OCI-LY1 (cell line): ENCODE measurements around the gene WNT11.

Source experiments
- H2AFZ ChIP-seq: fragments of 200-600 bp; sonication (generic), shearing (Covaris generic); 2 replicates; pipeline ENCODE4 v1.6.0; 2014; ENCODE audit warnings: antibody characterized with exemption, mild to moderate bottlenecking, low read length
- H3F3A ChIP-seq: fragments of 200-600 bp; sonication (generic), shearing (Covaris generic); 2 replicates; pipeline ENCODE4 v1.6.0; 2014; ENCODE audit warnings: mild to moderate bottlenecking, antibody characterized with exemption, low read length, moderate library complexity; ENCODE audit not compliant: insufficient read depth
- H3K27ac ChIP-seq: fragments of 200-600 bp; sonication (generic); 2 replicates; pipeline ENCODE4 v1.5.1; 2014; ENCODE audit warnings: low read length, mixed run types, mild to moderate bottlenecking, low read depth; ENCODE audit not compliant: poor library complexity, severe bottlenecking
- H3K27me3 ChIP-seq: fragments of 200-600 bp; sonication (generic); 2 replicates; pipeline ENCODE4 v1.6.0; 2014; ENCODE audit warnings: antibody characterized with exemption, mild to moderate bottlenecking, low read length, moderate library complexity; ENCODE audit not compliant: insufficient read depth
- H3K36me3 ChIP-seq: fragments of 200-600 bp; sonication (generic); 2 replicates; pipeline ENCODE4 v1.6.1; 2014; ENCODE audit warnings: mild to moderate bottlenecking, antibody characterized with exemption, low read length, moderate library complexity, mixed read lengths; ENCODE audit not compliant: insufficient read depth
- H3K4me1 ChIP-seq: fragments of 200-600 bp; sonication (generic); 2 replicates; pipeline ENCODE4 v1.5.1; 2014; ENCODE audit warnings: mild to moderate bottlenecking, low read length, moderate library complexity; ENCODE audit not compliant: insufficient read depth, severe bottlenecking
- H3K4me2 ChIP-seq: fragments of 200-600 bp; sonication (generic), shearing (Covaris generic); 2 replicates; pipeline ENCODE4 v1.6.1; 2014; ENCODE audit warnings: low read length
- H3K4me3 ChIP-seq: fragments of 200-600 bp; sonication (generic); 2 replicates; pipeline ENCODE4 v1.5.1; 2014; ENCODE audit warnings: low read length, low read depth, mild to moderate bottlenecking, mixed read lengths; ENCODE audit not compliant: poor library complexity, severe bottlenecking
- H3K79me2 ChIP-seq: fragments of 200-600 bp; shearing (Covaris generic); 2 replicates; pipeline ENCODE4 v1.6.1; 2016; ENCODE audit warnings: mixed run types, low read length, mixed read lengths; ENCODE audit not compliant: insufficient read depth
- H3K9ac ChIP-seq: fragments of 200-600 bp; sonication (generic), shearing (Covaris generic); 2 replicates; pipeline ENCODE4 v1.6.1; 2014; ENCODE audit warnings: mild to moderate bottlenecking, low read length, mixed read lengths
- H3K9me2 ChIP-seq: fragments of 200-600 bp; sonication (generic), shearing (Covaris generic); 2 replicates; pipeline ENCODE4 v1.6.1; 2014; ENCODE audit warnings: low read depth, mild to moderate bottlenecking, low read length, mixed read lengths
- H3K9me3 ChIP-seq: fragments of 200-600 bp; shearing (Covaris generic); 2 replicates; pipeline ENCODE4 v1.6.1; 2014; ENCODE audit warnings: low read length, mixed read lengths
- H4K20me1 ChIP-seq: fragments of 200-600 bp; sonication (generic), shearing (Covaris generic); 2 replicates; pipeline ENCODE4 v1.6.0; 2016; ENCODE audit warnings: mild to moderate bottlenecking, low read length; ENCODE audit not compliant: insufficient read depth
- CTCF ChIP-seq: fragments of 200-600 bp; sonication (generic), shearing (Covaris generic); IDR thresholded peaks from 2 replicates; pipeline ENCODE4 v1.5.1; 2017; ENCODE audit warnings: mild to moderate bottlenecking, antibody characterized with exemption, low read length, moderate library complexity, mixed read lengths
- EZH2 ChIP-seq: fragments of 200-600 bp; sonication (generic), shearing (Covaris generic); IDR thresholded peaks from 2 replicates; pipeline ENCODE4 v1.8.0; 2017; ENCODE audit warnings: borderline replicate concordance, mixed run types, mild to moderate bottlenecking, antibody characterized with exemption, low read length, moderate library complexity, mixed read lengths

WNT11 gene

GRCh38 chr11:76229690-76230240 is 23.5 kb upstream of the WNT11 start:
- Histone ChIP-seq H3K4me2 (no peak overlapping the region), H3K4me1 (peaks cover 15% of the 10 kb centered on the region), H3F3A (no peaks in the 10 kb centered on the region), H3K9ac (no peak overlapping the region), H3K79me2 (no peaks in the 10 kb centered on the region), H3K36me3 (no peaks in the 10 kb centered on the region), H3K9me2 (no peaks in the 10 kb centered on the region), H3K9me3 (no peaks in the 10 kb centered on the region), H3K4me3 (no peak overlapping the region), H3K27ac (no peak overlapping the region), H3K27me3 (peaks cover 6% of the 10 kb centered on the region; the same call in 1 of the 2 replicates), H4K20me1 (no peaks in the 10 kb centered on the region), H2AFZ (no peak overlapping the region)
- TF ChIP-seq CTCF, result no peak
- no peak for TF ChIP-seq EZH2

DNA sequence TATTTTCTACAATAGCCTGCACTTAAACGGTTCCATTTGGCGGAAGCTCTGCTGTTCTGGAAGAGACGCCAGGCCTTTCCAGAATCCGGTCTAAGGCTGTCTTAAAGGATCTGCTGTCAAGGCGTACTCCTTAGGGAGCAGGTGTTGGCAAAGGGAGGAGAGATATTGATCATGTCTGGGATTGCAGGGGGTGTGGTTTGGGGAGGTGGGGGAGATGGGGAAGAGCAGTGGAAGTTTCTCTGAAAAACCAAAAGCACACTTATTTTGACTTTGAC is 22.5 kb upstream of the WNT11 start:
- Histone ChIP-seq H3K4me1 (peaks cover 7% of the 10 kb centered on the region), H3K27ac (no peak overlapping the region), H3K4me3 (no peak overlapping the region), H2AFZ (no peak overlapping the region), H3K36me3 (no peaks in the 10 kb centered on the region), H3K4me2 (no peak overlapping the region), H3K9me2 (no peaks in the 10 kb centered on the region), H3K9ac (no peak overlapping the region), H3K79me2 (no peaks in the 10 kb centered on the region), H3F3A (no peaks in the 10 kb centered on the region), H4K20me1 (no peaks in the 10 kb centered on the region), H3K9me3 (no peaks in the 10 kb centered on the region), H3K27me3 (peaks cover 6% of the 10 kb centered on the region; the same call in 1 of the 2 replicates)
- TF ChIP-seq CTCF (no peak), EZH2 (no peak)

DNA sequence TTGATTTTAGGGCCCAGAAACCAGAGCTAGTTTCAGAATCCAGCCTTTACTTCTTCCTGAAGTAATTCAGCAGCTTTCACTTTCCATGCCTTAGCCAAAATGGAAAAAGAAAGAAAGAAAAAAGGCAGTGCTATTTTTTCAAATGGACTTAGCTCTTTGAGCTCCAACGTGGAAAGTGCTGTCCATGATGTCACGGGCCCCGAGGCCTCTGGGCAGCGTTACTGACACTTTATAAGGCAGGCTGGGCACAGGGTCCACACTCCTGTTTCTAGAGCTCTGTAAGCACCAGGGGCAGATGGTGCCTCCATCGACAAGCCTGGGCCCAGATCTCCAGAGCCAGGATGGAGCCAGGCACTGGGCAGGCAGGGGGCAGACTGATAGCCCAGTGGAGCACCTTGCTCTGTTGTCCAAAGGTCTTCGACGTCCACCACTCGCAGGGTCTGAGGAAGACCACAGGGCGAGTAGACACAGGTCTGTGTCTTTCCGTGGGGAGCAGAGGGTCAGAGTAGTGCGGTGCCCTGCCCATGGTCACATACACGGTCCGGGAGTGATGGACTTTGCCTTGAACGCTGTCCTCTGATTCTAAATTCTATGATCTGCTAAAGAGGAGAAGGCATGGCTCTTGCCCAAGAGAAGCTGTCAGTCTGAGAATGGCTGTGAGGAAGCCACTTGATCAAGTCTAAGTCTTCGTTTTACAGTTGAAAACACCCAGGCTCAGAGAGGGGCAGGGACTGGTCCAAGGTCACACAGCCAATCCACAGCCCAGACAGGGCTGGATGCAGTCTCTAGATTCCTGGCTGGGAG is 22.0 kb upstream of the WNT11 start:
- Histone ChIP-seq H3K4me2 (no peak overlapping the region), H3K4me3 (no peak overlapping the region)
- TF ChIP-seq EZH2, result no peak
- TF ChIP-seq CTCF, result no peak

More for the DNA sequence above, 22.0 kb upstream of the WNT11 start:
- H3K9me3 ChIP-seq, result no peaks in the 10 kb centered on the region
- no peaks in the 10 kb centered on the region for H3K79me2 ChIP-seq
- H3K36me3 ChIP-seq, result no peaks in the 10 kb centered on the region
- H3K9me2 ChIP-seq, result no peaks in the 10 kb centered on the region
- no peaks in the 10 kb centered on the region for H4K20me1 ChIP-seq
- no peak overlapping the region for H3K9ac ChIP-seq
- H2AFZ ChIP-seq, result no peak overlapping the region
- H3K4me1 ChIP-seq, result peaks cover 7% of the 10 kb centered on the region
- H3K27ac ChIP-seq, result no peak overlapping the region
- H3K27me3 ChIP-seq, result peaks cover 6% of the 10 kb centered on the region; the same call in 1 of the 2 replicates
- no peaks in the 10 kb centered on the region for H3F3A ChIP-seq
